ENCODE results near the gene ARAP2. TPM values are rescaled to one million over a fixed set of nuclear protein-coding genes. Genes with fewer than 3 reads are reported as not detected.

ARAP2 gene
- total and polyA plus RNA-seq, 9 of the 15 experiments (the other 6 are each of a cell fraction or from before 2014, with no cell fraction given) = 0.03 to 0.35 (median 0.11) TPM; not detected in 4

GRCh38 chr4:36198861-36199260 lies 45.5 kb downstream of the ARAP2 start (continued):
- TF ChIP-seq DACH1 (IDR thresholded peaks at IDR 0.05; ENCODE audit: partially characterized antibody) (no peak), FOXA3 (CRISPR knock-in tag; conservative IDR thresholded peaks at IDR 0.05 in 1 of 2, IDR thresholded peaks at IDR 0.05 in 1 of 2) (no peak)

DNA sequence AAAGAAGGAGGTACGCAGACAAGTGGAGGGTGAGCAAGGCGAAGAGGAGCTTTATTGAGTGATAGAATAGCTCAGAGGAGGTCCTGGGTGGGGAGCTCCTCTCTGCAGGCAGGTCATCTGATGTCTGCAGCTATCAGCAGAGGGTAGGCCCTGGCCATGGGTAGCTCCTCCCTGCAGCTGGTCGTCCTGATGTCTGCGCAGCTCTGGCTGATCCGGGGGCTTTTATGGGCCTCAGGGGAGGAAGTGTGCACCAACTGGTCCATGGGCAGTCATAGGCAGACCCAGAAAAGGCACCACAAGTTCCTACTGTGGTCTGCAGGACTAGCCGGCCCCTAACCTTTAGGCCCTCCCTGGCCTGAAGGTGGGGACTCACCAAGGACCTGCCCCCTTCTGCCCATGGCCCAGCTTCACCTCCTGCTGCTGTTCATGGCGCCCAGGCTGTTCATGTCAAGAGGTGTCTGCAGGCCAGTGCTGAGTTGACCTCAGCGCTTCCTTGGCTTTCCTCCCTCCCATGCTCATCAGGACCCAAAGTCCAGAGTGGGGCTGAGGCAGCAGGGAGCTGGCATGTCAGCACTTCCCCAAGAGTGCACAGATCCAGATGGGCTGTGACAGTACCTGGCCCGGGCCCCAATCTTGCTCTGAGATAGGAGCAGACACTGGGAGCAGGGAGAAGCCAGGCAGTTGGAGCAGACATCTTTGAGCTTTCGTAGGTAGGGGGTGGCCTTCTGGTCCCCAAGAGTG lies 46.1 kb downstream of the ARAP2 start:
- H3K4me1 ChIP-seq (replicated peaks in 1 of 2; ENCODE audit: control insufficient read depth in 2 of 2, insufficient read depth in 2 of 2, low read length in 2 of 2) = no peaks in the 10 kb centered on the region
- FAIRE-seq = no peak

More for the DNA sequence above, 46.1 kb downstream of the ARAP2 start:
- H4K20me1 ChIP-seq (replicated peaks; ENCODE audit: control insufficient read depth, insufficient read depth, low read length) = no peaks in the 10 kb centered on the region
- BruUV-seq (replicated peaks) = no TSS peak
- H3K27me3 ChIP-seq (ENCODE audit: control insufficient read depth in 2 of 2, insufficient read depth in 2 of 2, low read length in 2 of 2) = no peaks in the 10 kb centered on the region
- no peak overlapping the region for H2AFZ ChIP-seq (ENCODE audit: low read depth, low read length)
- no peak for TF ChIP-seq ESRRA (IDR thresholded peaks at IDR 0.05; ENCODE audit: borderline replicate concordance, low read depth)
- TF ChIP-seq YY1 (IDR thresholded peaks at IDR 0.05; ENCODE audit: borderline replicate concordance in 1 of 3, control insufficient read depth in 1 of 3, extremely low read depth in 1 of 3, insufficient read depth in 3 of 3, insufficient read length in 1 of 3, insufficient replicate concordance in 2 of 3, low read depth in 1 of 3, low read length in 2 of 3) = no peak
- TF ChIP-seq KLF13 (tag; IDR thresholded peaks at IDR 0.05; ENCODE audit: borderline replicate concordance, low read depth) = no peak
- TF ChIP-seq KAT7 (CRISPR knock-in tag; IDR thresholded peaks at IDR 0.05; ENCODE audit: borderline replicate concordance) = no peak
- no peak for TF ChIP-seq ZC3H4 (CRISPR knock-in tag; IDR thresholded peaks at IDR 0.05; ENCODE audit: borderline replicate concordance)
- TF ChIP-seq NFXL1 (CRISPR knock-in tag; IDR thresholded peaks at IDR 0.05) = no peak
- TF ChIP-seq PHF8 (IDR thresholded peaks at IDR 0.05; ENCODE audit: borderline replicate concordance, low read length) = no peak
- no peak for TF ChIP-seq U2AF1 (optimal IDR thresholded peaks at IDR 0.05; ENCODE audit: low read depth, low read length)
- TF ChIP-seq, protein P1, sequence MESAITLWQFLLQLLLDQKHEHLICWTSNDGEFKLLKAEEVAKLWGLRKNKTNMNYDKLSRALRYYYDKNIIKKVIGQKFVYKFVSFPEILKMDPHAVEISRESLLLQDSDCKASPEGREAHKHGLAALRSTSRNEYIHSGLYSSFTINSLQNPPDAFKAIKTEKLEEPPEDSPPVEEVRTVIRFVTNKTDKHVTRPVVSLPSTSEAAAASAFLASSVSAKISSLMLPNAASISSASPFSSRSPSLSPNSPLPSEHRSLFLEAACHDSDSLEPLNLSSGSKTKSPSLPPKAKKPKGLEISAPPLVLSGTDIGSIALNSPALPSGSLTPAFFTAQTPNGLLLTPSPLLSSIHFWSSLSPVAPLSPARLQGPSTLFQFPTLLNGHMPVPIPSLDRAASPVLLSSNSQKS (CRISPR knock-in tag; IDR thresholded peaks at IDR 0.05) = no peak
- TF ChIP-seq DMBX1 (CRISPR knock-in tag; IDR thresholded peaks at IDR 0.05; ENCODE audit: borderline replicate concordance) = no peak
- no peak for TF ChIP-seq ZHX1 (conservative IDR thresholded peaks at IDR 0.05; ENCODE audit: low read length)
- no peak for TF ChIP-seq ZKSCAN3 (CRISPR knock-in tag; IDR thresholded peaks at IDR 0.05)
- TF ChIP-seq RFX1 (IDR thresholded peaks at IDR 0.05) = no peak
- no peak for TF ChIP-seq NR4A1 (CRISPR knock-in tag; IDR thresholded peaks at IDR 0.05)
- no peak for TF ChIP-seq NR4A1 (tag; IDR thresholded peaks at IDR 0.05)
- H3K9me3 ChIP-seq (replicated peaks; ENCODE audit: control insufficient read depth, insufficient read depth, low read depth, low read length) = no peaks in the 10 kb centered on the region
- H3K4me3 ChIP-seq = no peak overlapping the region
- in situ Hi-C loops (cut with MboI) (no loop called here), intact Hi-C loops (cut with micrococcal nuclease) (no loop called here)
- H3K9ac ChIP-seq (ENCODE audit: insufficient read depth in 1 of 2, low read depth in 2 of 2, low read length in 2 of 2) = no peak overlapping the region
- ChIA-PET POLR2A (no interaction called here), CTCF (ENCODE audit: low intra/inter-chr PET ratio) (no interaction called here)
- DNase-seq (ENCODE audit: extremely low read depth in 1 of 4, low spot score in 3 of 4) (no peak), ATAC-seq (no peak)
- WGBS (ENCODE audit: insufficient coverage, low coverage, missing lambda C conversion rate) = 0% methylated on average over 6 of the region's 10 CpGs
- no peaks in the 10 kb centered on the region for H3K79me2 ChIP-seq (ENCODE audit: control insufficient read depth, insufficient read depth, low read length)
- H3K27ac ChIP-seq (ENCODE audit: extremely low read depth, low read depth, low read length) = no peak overlapping the region
- H3K36me3 ChIP-seq (ENCODE audit: control insufficient read depth, insufficient read depth, low read length) = no peaks in the 10 kb centered on the region
- H3K9me1 ChIP-seq (ENCODE audit: control insufficient read depth, insufficient read depth, low read length) = no peaks in the 10 kb centered on the region
- no peak overlapping the region for H3K4me2 ChIP-seq (ENCODE audit: insufficient read depth, low read length)
